Suprapubic skin (tissue), 4 donors: Measurements from ENCODE around the gene KRT71. TPM values are rescaled to one million over a fixed set of nuclear protein-coding genes. Genes with fewer than 3 reads are reported as not detected.

ENCODE experiments used
- DNase-seq, 2 donors: peaks; one replicate each; pipeline ENCODE4 v3.0.0-alpha.2; 2019; ENCODE audit warnings: low spot score in 2 of 2
- H3K27ac ChIP-seq: fragments of 200-600 bp; sonication (generic); one replicate; pipeline ENCODE4 v1.5.1; 2019
- H3K27me3 ChIP-seq: fragments of 200-600 bp; sonication (generic); one replicate; pipeline ENCODE4 v1.5.1; 2019
- H3K36me3 ChIP-seq: fragments of 200-600 bp; sonication (generic); one replicate; pipeline ENCODE4 v1.5.1; 2019
- H3K4me1 ChIP-seq: fragments of 200-600 bp; sonication (generic); one replicate; pipeline ENCODE4 v1.5.1; 2019
- H3K4me3 ChIP-seq: fragments of 200-600 bp; sonication (generic); one replicate; pipeline ENCODE4 v1.5.1; 2019; ENCODE audit warnings: mild to moderate bottlenecking
- H3K9me3 ChIP-seq: fragments of 200-600 bp; sonication (generic); one replicate; pipeline ENCODE4 v1.5.1; 2019
- CTCF ChIP-seq, 2 donors: fragments of 200-600 bp in 1 of 2; fragments of 450-650 bp in 1 of 2; sonication (generic) in 1 of 2; IDR thresholded peaks; one replicate each; pipeline ENCODE4 v1.5.1; 2016 to 2019; ENCODE audit warnings: antibody characterized with exemption in 2 of 2, mild to moderate bottlenecking in 1 of 2, moderate library complexity in 1 of 2
- EP300 ChIP-seq: sonication (generic); formaldehyde crosslinking; IDR thresholded peaks from one replicate; pipeline ENCODE4 v1.6.1; 2017; ENCODE audit warnings: antibody characterized with exemption
- POLR2A ChIP-seq, 2 donors: fragments of 450-650 bp; IDR thresholded peaks; one replicate each; pipeline ENCODE4 v1.6.1; 2017; ENCODE audit warnings: antibody characterized with exemption in 2 of 2, mild to moderate bottlenecking in 2 of 2, moderate library complexity in 2 of 2
- POLR2AphosphoS5 ChIP-seq, 3 donors: sonication (generic); formaldehyde crosslinking; IDR thresholded peaks; one replicate each; pipeline ENCODE4 v1.6.1; 2017; ENCODE audit warnings: antibody characterized with exemption in 3 of 3
- WGBS: methylation state at CpG from one replicate; pipeline ENCODE4 v1.1.5; 2018; 5-methylcytosine and 5-hydroxymethylcytosine counted together
- total RNA-seq, 4 donors: library from RNA; depleted of rRNA; stranded (reverse); fragments of >200 nt; gene quantifications; one replicate each; pipeline ENCODE4 v1.1.0, GENCODE V29; 2016

Gene KRT71
- total RNA-seq, 4 donors from 2014 or later, result 5.5 to 231 (median 70.8) TPM

DNA sequence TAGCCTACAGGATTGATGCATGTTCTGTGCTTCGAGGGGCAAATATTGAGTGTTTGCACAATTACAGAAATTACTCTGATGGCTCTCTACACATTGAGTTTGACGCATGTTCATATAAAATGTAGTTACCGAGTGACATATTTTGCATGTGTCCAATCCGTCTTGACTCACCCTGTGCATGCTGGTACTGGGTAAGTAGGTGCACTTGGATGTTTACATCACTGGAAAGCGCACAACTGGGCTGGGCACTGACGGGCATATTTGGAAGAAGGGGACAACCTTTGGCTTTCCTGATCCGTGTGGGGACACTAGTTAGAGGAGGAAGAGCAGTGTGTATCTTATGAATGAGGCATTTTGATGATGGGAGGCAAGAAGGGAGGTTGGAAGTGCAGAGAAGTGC is 55.0 kb downstream of the KRT71 start:
- no peaks in the 10 kb centered on the region for H3K27me3 ChIP-seq
- H3K4me1 ChIP-seq, result peaks cover 42% of the 10 kb centered on the region
- DNase-seq, result no peak
- no peaks in the 10 kb centered on the region for H3K9me3 ChIP-seq
- no peak overlapping the region for H3K4me3 ChIP-seq
- no peaks in the 10 kb centered on the region for H3K36me3 ChIP-seq
- 79% methylated on average over 7 of the region's 7 CpGs for WGBS
- no peak for TF ChIP-seq EP300
- TF ChIP-seq CTCF (IDR thresholded peaks at IDR 0.05), result no peak
- TF ChIP-seq POLR2A (IDR thresholded peaks at IDR 0.05), result no peak
- TF ChIP-seq POLR2AphosphoS5 (IDR thresholded peaks at IDR 0.05), result no peak
- no peak overlapping the region for H3K27ac ChIP-seq

DNA sequence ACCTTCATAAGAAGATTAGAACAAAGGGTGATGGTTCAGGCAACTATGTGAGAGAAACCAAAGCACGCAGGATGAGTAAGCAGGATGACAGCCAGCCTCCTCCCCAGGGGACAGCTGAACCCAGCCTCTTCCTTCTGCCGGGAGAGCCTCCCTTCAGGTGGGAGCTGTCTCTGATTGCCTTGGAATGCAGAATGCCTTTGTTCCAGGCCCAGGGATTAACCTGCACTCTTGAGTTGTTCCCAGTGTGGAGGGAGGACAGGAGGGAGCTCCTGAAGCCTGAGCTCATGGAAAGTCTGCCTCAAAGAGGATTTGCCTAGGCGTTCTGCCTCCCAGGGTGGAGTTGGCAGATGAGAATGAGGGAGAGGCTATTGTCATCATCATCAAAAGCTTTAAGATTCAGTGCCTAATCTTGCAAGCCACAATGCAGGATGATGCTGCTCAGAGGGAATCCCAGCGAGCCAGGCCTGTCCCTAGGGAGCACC is 56.3 kb downstream of the KRT71 start:
- Histone ChIP-seq H3K27ac (peak overlapping the region; percentile 88), H3K4me3 (no peak overlapping the region), H3K36me3 (no peaks in the 10 kb centered on the region), H3K4me1 (peaks cover 43% of the 10 kb centered on the region), H3K27me3 (peaks cover 1% of the 10 kb centered on the region), H3K9me3 (no peaks in the 10 kb centered on the region)
- TF ChIP-seq POLR2AphosphoS5 (IDR thresholded peaks at IDR 0.05) (peak in 2 of 3 donors; percentile 31 to 66), POLR2A (IDR thresholded peaks at IDR 0.05) (no peak)
- 35% methylated on average over 4 of the region's 4 CpGs for WGBS
- no peak for DNase-seq

- no peaks in the 10 kb centered on the region for H3K9me3 ChIP-seq
- peak overlapping the region; percentile 88 for H3K27ac ChIP-seq
- peaks cover 6% of the 10 kb centered on the region for H3K27me3 ChIP-seq
- TF ChIP-seq POLR2A (IDR thresholded peaks at IDR 0.05), result no peak
- DNase-seq, result no peak
- no peak overlapping the region for H3K4me3 ChIP-seq
- H3K4me1 ChIP-seq, result peaks cover 43% of the 10 kb centered on the region
- 65% methylated on average over 2 of the region's 2 CpGs for WGBS
- H3K36me3 ChIP-seq, result no peaks in the 10 kb centered on the region
Measured at GRCh38 chr12:52496054-52496453, 56.9 kb downstream of the KRT71 start.

GRCh38 chr12:52495389-52495788 is 57.6 kb downstream of the KRT71 start:
- Histone ChIP-seq H3K27me3 (peaks cover 6% of the 10 kb centered on the region), H3K36me3 (no peaks in the 10 kb centered on the region), H3K27ac (peak overlapping the region; percentile 88), H3K9me3 (no peaks in the 10 kb centered on the region), H3K4me1 (peaks cover 43% of the 10 kb centered on the region), H3K4me3 (no peak overlapping the region)
- TF ChIP-seq EP300 (no peak), POLR2AphosphoS5 (IDR thresholded peaks at IDR 0.05) (no peak), CTCF (IDR thresholded peaks at IDR 0.05) (no peak), POLR2A (IDR thresholded peaks at IDR 0.05) (no peak)
- no peak for DNase-seq
- WGBS, result 58% methylated on average over 3 of the region's 3 CpGs

GRCh38 chr12:52494518-52494917 is 58.4 kb downstream of the KRT71 start:
- no peak for TF ChIP-seq EP300
- TF ChIP-seq POLR2AphosphoS5 (IDR thresholded peaks at IDR 0.05), result peak; percentile 54 to 94 (median 91)
- Histone ChIP-seq H3K27me3 (peaks cover 6% of the 10 kb centered on the region), H3K4me3 (no peak overlapping the region), H3K27ac (peak overlapping the region; percentile 88), H3K4me1 (peaks cover 43% of the 10 kb centered on the region), H3K36me3 (no peaks in the 10 kb centered on the region), H3K9me3 (no peaks in the 10 kb centered on the region)
- 42% methylated on average over 4 of the region's 4 CpGs for WGBS
- peak in 1 of 2 donors; percentile 84 for DNase-seq

GRCh38 chr12:52494100-52494499 is 58.8 kb downstream of the KRT71 start:
- DNase-seq, result no peak
- 77% methylated on average over 1 of the region's 1 CpG for WGBS
- Histone ChIP-seq H3K27me3 (peaks cover 6% of the 10 kb centered on the region), H3K4me1 (peaks cover 43% of the 10 kb centered on the region), H3K4me3 (no peak overlapping the region), H3K27ac (peak overlapping the region; percentile 88), H3K9me3 (no peaks in the 10 kb centered on the region), H3K36me3 (no peaks in the 10 kb centered on the region)
- TF ChIP-seq POLR2AphosphoS5 (IDR thresholded peaks at IDR 0.05), result no peak
- TF ChIP-seq POLR2A (IDR thresholded peaks at IDR 0.05), result no peak
- TF ChIP-seq CTCF (IDR thresholded peaks at IDR 0.05), result no peak
- TF ChIP-seq EP300, result no peak

Other genes with a start within 250 kb of the KRT71 start
- 10 to 100 TPM in 3 of 4 donors, not detected in 1; 10.3 to 97.1 (median 33.9) TPM for gene KRT83, start 231.7 kb downstream of the KRT71 start, total RNA-seq
- gene KRT85, start 185.7 kb downstream of the KRT71 start, total RNA-seq, result 100 to 1,000 TPM in 2 of 4 donors, 10 to 100 TPM in 1, 1 to 10 TPM in 1; 4.2 to 766 (median 96.1) TPM
- gene KRT84, start 167.5 kb downstream of the KRT71 start, total RNA-seq, result 1 to 10 TPM in 1 of 4 donors, under 1 TPM in 2, not detected in 1; 0.49 to 2.1 (median 0.65) TPM
- 10 to 100 TPM in 1 of 4 donors, 1 to 10 TPM in 3; 1.3 to 40.7 (median 7.6) TPM for gene KRT82, start 146.8 kb downstream of the KRT71 start, total RNA-seq
- gene KRT75, start 118.8 kb downstream of the KRT71 start, total RNA-seq, result 10 to 100 TPM in 3 of 4 donors, 1 to 10 TPM in 1; 3.3 to 67.9 (median 21.2) TPM
- gene KRT6B, start 101.0 kb downstream of the KRT71 start, total RNA-seq, result 100 to 1,000 TPM in 3 of 4 donors, 10 to 100 TPM in 1; 44.8 to 765 (median 249) TPM
- gene KRT6C, start 79.3 kb downstream of the KRT71 start, total RNA-seq, result 10 to 100 TPM in 2 of 4 donors, 1 to 10 TPM in 1, not detected in 1; 7.8 to 23.7 (median 14.8) TPM
- gene KRT6A, start 59.9 kb downstream of the KRT71 start, total RNA-seq, result 1,000 to 10,000 TPM in 1 of 4 donors, 100 to 1,000 TPM in 2, 10 to 100 TPM in 1; 57.7 to 1,258 (median 594) TPM
- 1,000 to 10,000 TPM; 3,026 to 9,625 (median 8,067) TPM for gene KRT5, start 32.8 kb downstream of the KRT71 start, total RNA-seq
- gene KRT74, start 20.7 kb upstream of the KRT71 start, total RNA-seq, result 10 to 100 TPM in 3 of 4 donors, 1 to 10 TPM in 1; 2.0 to 44.4 (median 21.2) TPM
- gene KRT72, start 48.3 kb upstream of the KRT71 start, total RNA-seq, result 10 to 100 TPM in 1 of 4 donors, 1 to 10 TPM in 3; 2.0 to 19.2 (median 8.8) TPM
- gene KRT73, start 65.4 kb upstream of the KRT71 start, total RNA-seq, result 10 to 100 TPM in 3 of 4 donors, 1 to 10 TPM in 1; 8.7 to 27.4 (median 17.5) TPM
- 1,000 to 10,000 TPM in 2 of 4 donors, 100 to 1,000 TPM in 2; 357 to 1,953 (median 1,221) TPM for gene KRT2, start 99.1 kb upstream of the KRT71 start, total RNA-seq
- 1,000 to 10,000 TPM; 4,815 to 9,656 (median 5,822) TPM for gene KRT1, start 127.3 kb upstream of the KRT71 start, total RNA-seq
- gene KRT77, start 150.4 kb upstream of the KRT71 start, total RNA-seq, result 100 to 1,000 TPM; 146 to 424 (median 275) TPM
- not detected for gene KRT76, start 224.2 kb upstream of the KRT71 start, total RNA-seq
- gene KRT3, start 243.0 kb upstream of the KRT71 start, total RNA-seq, result not detected